PC-3 (cell line): ENCODE results near the gene RNU1-4.
"Not testable (repeated sequence)": the region's sequence is repeated elsewhere in the genome, so short reads cannot be mapped to it uniquely, and the experiment has no call there.

Experiments used
- CTCF ChIP-seq: fragments of 300-600 bp; sonication (generic); conservative IDR thresholded peaks from 2 replicates; pipeline ENCODE4 v1.5.1; 2017; ENCODE audit warnings: antibody characterized with exemption, low read depth, mild to moderate bottlenecking, low read length
- EZH2 ChIP-seq: fragments of 300-600 bp; sonication (generic); IDR thresholded peaks from one replicate; pipeline ENCODE4 v1.6.1; 2017; ENCODE audit warnings: antibody characterized with exemption, mild to moderate bottlenecking, low read length; ENCODE audit not compliant: unreplicated experiment

GRCh38 chr1:16701189-16701588 lies 39.1 kb upstream of the RNU1-4 start:
- not testable (repeated sequence) for TF ChIP-seq CTCF, EZH2
